ENCODE data around the gene CD22.
A peak's percentile ranks its signal among the peaks of the same experiment; 100 is the strongest.
"Not testable (repeated sequence)": the region's sequence is repeated elsewhere in the genome, so short reads cannot be mapped to it uniquely, and the experiment has no call there.

The CD22 gene

GRCh38 chr19:35352448-35353304 is 23.7 kb downstream of the CD22 start:
- no peak for DNase-seq (ENCODE audit: low read depth, low spot score)
- H3K27ac ChIP-seq = no peak overlapping the region
- H3K4me3 ChIP-seq = no peak overlapping the region
- H3K9ac ChIP-seq (ENCODE audit: insufficient read length) = no peak overlapping the region
- TF ChIP-seq POLR2AphosphoS5 (IDR thresholded peaks at IDR 0.05; ENCODE audit: borderline replicate concordance, low read depth, low read length) = no peak
- no peak for TF ChIP-seq EZH2 (IDR thresholded peaks at IDR 0.05)
- TF ChIP-seq FOXP2 (optimal IDR thresholded peaks at IDR 0.05; ENCODE audit: control extremely low read depth, extremely low read length, insufficient read depth) = no peak
- H3K36me3 ChIP-seq (ENCODE audit: insufficient read depth, low read length) = no peaks in the 10 kb centered on the region
- H3K9me3 ChIP-seq (ENCODE audit: low read depth, low read length) = no peaks in the 10 kb centered on the region

- Histone ChIP-seq H3K9me3 (ENCODE audit: low read depth, low read length) (no peaks in the 10 kb centered on the region), H3K36me3 (ENCODE audit: insufficient read depth, low read length) (no peaks in the 10 kb centered on the region), H3K4me3 (no peak overlapping the region), H3K9ac (ENCODE audit: insufficient read length) (no peak overlapping the region), H3K27ac (no peak overlapping the region)
- DNase-seq (ENCODE audit: low read depth, low spot score) = no peak
- no peak for TF ChIP-seq FOXP2 (optimal IDR thresholded peaks at IDR 0.05; ENCODE audit: control extremely low read depth, extremely low read length, insufficient read depth)
- no peak for TF ChIP-seq POLR2AphosphoS5 (IDR thresholded peaks at IDR 0.05; ENCODE audit: borderline replicate concordance, low read depth, low read length)
- TF ChIP-seq EZH2 (IDR thresholded peaks at IDR 0.05) = no peak
Measured at GRCh38 chr19:35353635-35354034, 24.6 kb downstream of the CD22 start.

GRCh38 chr19:35354898-35355297 is 25.9 kb downstream of the CD22 start:
- Histone ChIP-seq H3K27ac (no peak overlapping the region), H3K9ac (ENCODE audit: insufficient read length) (no peak overlapping the region), H3K4me3 (no peak overlapping the region), H3K9me3 (ENCODE audit: low read depth, low read length) (no peaks in the 10 kb centered on the region), H3K36me3 (ENCODE audit: insufficient read depth, low read length) (no peaks in the 10 kb centered on the region)
- TF ChIP-seq EZH2 (IDR thresholded peaks at IDR 0.05) = no peak
- TF ChIP-seq POLR2AphosphoS5 (IDR thresholded peaks at IDR 0.05; ENCODE audit: borderline replicate concordance, low read depth, low read length) = no peak
- no peak for TF ChIP-seq FOXP2 (optimal IDR thresholded peaks at IDR 0.05; ENCODE audit: control extremely low read depth, extremely low read length, insufficient read depth)
- no peak for DNase-seq (ENCODE audit: low read depth, low spot score)

- Histone ChIP-seq H3K36me3 (ENCODE audit: insufficient read depth, low read length) (no peaks in the 10 kb centered on the region), H3K4me3 (no peak overlapping the region), H3K27ac (no peak overlapping the region), H3K9ac (ENCODE audit: insufficient read length) (no peak overlapping the region), H3K9me3 (ENCODE audit: low read depth, low read length) (no peaks in the 10 kb centered on the region)
- no peak for DNase-seq (ENCODE audit: low read depth, low spot score)
- no peak for TF ChIP-seq EZH2 (IDR thresholded peaks at IDR 0.05)
- TF ChIP-seq POLR2AphosphoS5 (IDR thresholded peaks at IDR 0.05; ENCODE audit: borderline replicate concordance, low read depth, low read length) = no peak
- TF ChIP-seq FOXP2 (optimal IDR thresholded peaks at IDR 0.05; ENCODE audit: control extremely low read depth, extremely low read length, insufficient read depth) = no peak
Measured at GRCh38 chr19:35355791-35356460, 26.9 kb downstream of the CD22 start.

- DNase-seq (ENCODE audit: low read depth, low spot score) = no peak
- no peak for TF ChIP-seq POLR2AphosphoS5 (IDR thresholded peaks at IDR 0.05; ENCODE audit: borderline replicate concordance, low read depth, low read length)
- TF ChIP-seq EZH2 (IDR thresholded peaks at IDR 0.05) = no peak
- no peak for TF ChIP-seq FOXP2 (optimal IDR thresholded peaks at IDR 0.05; ENCODE audit: control extremely low read depth, extremely low read length, insufficient read depth)
Measured at GRCh38 chr19:35357867-35358573, 29.0 kb downstream of the CD22 start, which contains the start of gene FFAR3. TSS of gene FFAR3 (plus strand) at chr19:35358460. CDS start at chr19:35358891, 431 bp downstream.

GRCh38 chr19:35358834-35359233 is 29.8 kb downstream of the CD22 start:
- not testable (repeated sequence) for H3K27ac ChIP-seq; H3K9me3 ChIP-seq (ENCODE audit: low read depth, low read length); H3K9ac ChIP-seq (ENCODE audit: insufficient read length); H3K4me3 ChIP-seq; DNase-seq (ENCODE audit: low read depth, low spot score); H3K36me3 ChIP-seq (ENCODE audit: insufficient read depth, low read length)

More at GRCh38 chr19:35357867-35358573, 29.0 kb downstream of the CD22 start, which contains the start of gene FFAR3:
- Histone ChIP-seq H3K36me3 (ENCODE audit: insufficient read depth, low read length) (no peaks in the 10 kb centered on the region), H3K4me3 (0 out of 2 replicates have a peak within 1 kb of the TSS, but pooled peaks have one; percentile 11), H3K9me3 (ENCODE audit: low read depth, low read length) (no peaks in the 10 kb centered on the region), H3K27ac (no peak within 1 kb of the TSS), H3K9ac (ENCODE audit: insufficient read length) (no peak within 1 kb of the TSS)

GRCh38 chr19:35359395-35359794 is 30.4 kb downstream of the CD22 start:
- not testable (repeated sequence) for DNase-seq (ENCODE audit: low read depth, low spot score); H3K36me3 ChIP-seq (ENCODE audit: insufficient read depth, low read length); H3K4me3 ChIP-seq; H3K9me3 ChIP-seq (ENCODE audit: low read depth, low read length); H3K9ac ChIP-seq (ENCODE audit: insufficient read length); H3K27ac ChIP-seq

- H3K36me3 ChIP-seq (ENCODE audit: insufficient read depth, low read length); H3K9ac ChIP-seq (ENCODE audit: insufficient read length); H3K4me3 ChIP-seq; H3K27ac ChIP-seq; DNase-seq (ENCODE audit: low read depth, low spot score); H3K9me3 ChIP-seq (ENCODE audit: low read depth, low read length): not testable (repeated sequence)
Measured at GRCh38 chr19:35360081-35360480, 31.1 kb downstream of the CD22 start.

Measured in SK-N-MC (cell line).